Activated CD8-positive, alpha-beta memory T cell treated with anti-CD3 and anti-CD28 coated beads for 24 hours (primary cell): Measurements from ENCODE around the gene UBR7.
"Not testable (repeated sequence)": the region's sequence is repeated elsewhere in the genome, so short reads cannot be mapped to it uniquely, and the experiment has no call there.

ENCODE experiments used
- DNase-seq: peaks from one replicate; pipeline ENCODE4 v3.0.0-alpha.2; 2020

UBR7 gene

DNA sequence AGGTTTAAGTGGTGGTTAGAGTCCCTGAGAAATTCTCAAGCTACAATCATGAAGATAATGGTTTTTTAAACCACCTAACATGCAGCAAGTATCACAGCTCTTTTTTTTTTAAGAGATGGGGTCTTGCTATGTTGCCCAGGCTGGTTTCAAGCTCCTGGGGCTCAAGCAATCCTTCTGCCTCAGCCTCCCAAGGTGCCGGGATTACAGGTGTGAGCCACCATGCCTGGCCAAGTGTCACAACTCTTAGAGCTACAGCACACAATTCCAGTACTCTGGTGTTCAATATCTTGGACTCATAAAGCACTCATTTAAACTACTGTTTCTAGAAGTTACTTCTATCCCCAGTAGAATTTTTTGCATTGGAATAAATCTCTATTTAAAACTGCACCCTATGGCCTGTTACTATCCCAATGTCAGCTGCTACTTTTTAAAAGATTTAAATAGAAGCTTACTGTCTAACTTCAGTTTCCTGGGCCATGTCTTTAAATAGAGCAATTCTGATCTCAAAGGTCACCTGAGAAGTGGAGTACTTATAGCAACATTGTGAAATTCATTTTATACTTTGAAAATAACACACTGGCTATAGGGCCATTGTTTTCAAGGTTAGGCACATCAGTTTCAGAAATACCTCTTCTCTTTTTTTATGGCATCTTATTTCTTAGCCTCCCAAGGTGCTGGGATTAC is 11.6 kb upstream of the UBR7 start:
- DNase-seq, result no peak

DNA sequence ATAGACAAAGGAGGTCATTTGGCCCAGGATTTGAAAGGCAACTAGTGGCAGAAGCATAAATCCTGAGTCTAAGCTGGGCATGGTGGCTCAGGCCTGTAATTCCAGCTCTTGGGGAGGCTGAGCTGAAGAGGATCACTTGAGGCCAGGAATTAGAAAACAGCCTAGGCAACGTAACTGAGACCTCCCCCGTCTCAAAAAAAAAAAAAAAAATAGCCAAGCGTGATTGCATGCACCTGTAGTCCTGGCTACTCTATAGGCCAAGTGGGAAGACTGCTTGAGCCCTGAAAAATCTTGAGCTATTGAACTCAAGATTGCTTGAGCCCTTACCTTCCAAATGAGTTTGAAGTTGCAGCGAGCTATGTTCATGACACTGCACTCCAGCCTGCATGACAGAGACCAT is 8.0 kb upstream of the UBR7 start:
- no peak for DNase-seq

GRCh38 chr14:93200553-93200952 is 6.5 kb upstream of the UBR7 start:
- DNase-seq, result no peak

DNA sequence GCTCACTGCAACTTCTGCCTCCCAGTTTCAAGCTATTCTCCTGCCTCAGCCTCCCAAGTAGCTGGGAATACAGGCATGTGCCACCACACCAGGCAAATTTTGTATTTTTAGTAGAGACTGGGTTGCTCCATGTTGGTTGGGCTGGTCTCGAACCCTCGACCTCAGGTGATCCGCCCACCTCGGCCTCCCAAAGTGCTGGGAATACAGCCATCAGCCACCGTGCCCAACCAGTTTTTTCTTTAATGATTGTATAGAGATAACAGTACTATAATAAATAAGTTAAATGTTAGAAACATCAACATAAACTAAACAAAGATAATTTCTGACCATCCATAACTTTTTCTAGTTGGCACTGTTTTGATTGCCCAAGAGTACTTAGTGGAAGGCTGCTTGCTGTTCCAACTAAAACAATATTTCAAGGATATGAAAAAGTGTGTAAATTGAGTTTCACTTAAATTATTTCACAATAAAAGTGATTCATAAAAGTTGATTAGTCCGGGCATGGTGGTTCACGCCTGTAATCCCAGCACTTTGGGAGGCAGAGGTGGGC is 5.8 kb upstream of the UBR7 start:
- no peak for DNase-seq

DNA sequence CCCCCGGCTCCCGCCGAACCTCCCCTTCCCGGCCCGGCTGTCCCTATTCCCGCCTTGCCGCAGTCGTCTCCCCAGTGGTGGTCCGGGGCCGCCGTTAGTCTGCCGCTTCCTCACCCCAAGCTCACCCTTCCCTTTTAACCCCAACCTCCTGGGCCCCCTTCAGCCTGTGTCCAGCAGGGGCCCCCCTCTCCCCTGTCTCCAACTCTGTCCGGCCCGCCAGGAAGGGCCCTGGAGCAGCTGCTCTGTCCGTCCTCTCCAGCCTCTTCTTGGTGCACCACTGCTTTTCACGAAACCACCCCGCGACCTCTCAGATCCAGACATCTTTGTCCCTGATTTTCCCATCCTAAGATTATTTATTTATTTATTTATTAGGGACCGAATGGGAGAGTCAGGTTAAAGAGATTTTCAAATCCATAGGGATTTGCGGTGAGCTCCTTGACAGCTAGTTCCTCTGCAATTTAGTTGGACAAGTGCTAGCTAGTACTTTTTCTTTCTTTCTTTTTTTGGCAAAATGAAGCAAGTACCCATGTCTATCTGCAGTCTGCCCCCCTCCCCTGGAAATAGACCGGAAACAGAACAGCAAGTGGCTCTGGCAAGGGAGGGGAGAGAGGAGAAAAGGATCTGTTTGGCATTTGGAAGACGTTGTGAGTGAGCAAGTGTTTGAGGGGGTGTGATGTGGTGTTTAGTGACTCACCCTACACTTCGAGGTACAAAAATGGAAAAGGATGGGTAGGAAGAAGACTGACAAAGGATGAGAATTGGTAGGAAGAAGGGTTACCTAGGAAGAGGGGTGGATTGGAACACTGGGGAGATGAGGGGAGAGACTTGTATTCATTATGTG is 632 bp downstream of the UBR7 start:
- no peak for DNase-seq

GRCh38 chr14:93212432-93212831 is 5.4 kb downstream of the UBR7 start:
- no peak for DNase-seq

DNA sequence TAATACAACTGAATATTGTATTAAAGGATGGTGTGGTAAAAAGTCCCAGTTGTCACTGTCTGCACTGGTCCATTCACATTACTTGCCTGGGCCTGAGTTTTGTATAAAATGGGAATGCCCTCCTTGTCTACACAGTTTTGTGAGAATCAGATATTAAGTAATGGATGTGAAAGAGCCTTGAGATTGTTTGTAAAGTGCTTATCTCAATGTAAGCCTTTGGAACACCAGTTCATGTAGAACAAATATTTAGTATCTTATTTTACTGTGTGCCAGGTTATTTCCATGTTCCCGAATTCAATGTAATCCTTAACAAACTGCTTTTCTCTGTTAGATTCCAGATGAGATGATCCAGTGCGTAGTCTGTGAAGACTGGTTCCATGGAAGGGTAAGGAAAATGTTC is 7.5 kb downstream of the UBR7 start:
- DNase-seq, result no peak

DNA sequence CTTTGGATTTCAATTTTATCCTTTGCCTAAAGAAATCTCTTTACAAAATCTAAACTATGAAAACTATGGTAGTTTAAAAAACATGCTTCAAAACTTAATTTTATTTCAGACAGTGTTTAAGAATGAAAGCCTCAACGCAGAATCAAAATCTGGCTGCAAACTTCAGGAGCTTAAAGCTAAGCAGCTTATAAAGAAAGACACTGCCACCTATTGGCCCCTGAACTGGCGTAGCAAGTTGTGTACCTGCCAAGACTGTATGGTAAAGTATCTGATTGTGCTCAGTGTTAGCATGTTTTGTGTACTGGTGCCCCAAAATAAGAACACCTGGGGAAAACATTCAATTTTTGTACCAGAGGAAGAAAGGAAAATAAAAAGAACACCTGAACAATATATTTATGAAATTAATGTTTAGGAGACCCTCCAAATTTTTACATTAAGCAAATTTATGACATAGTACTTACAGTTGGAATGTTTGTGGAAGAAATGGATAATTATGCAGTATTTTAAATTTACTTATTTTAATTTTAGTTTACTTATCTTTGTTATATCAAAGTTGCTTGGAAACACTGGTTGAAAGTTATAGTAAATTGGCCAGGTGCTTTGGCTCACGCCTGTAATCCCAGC is 12.2 kb downstream of the UBR7 start:
- no peak for DNase-seq

- no peak for DNase-seq
These were observed 13.5 kb downstream of the UBR7 start for GRCh38 chr14:93220509-93220908.

DNA sequence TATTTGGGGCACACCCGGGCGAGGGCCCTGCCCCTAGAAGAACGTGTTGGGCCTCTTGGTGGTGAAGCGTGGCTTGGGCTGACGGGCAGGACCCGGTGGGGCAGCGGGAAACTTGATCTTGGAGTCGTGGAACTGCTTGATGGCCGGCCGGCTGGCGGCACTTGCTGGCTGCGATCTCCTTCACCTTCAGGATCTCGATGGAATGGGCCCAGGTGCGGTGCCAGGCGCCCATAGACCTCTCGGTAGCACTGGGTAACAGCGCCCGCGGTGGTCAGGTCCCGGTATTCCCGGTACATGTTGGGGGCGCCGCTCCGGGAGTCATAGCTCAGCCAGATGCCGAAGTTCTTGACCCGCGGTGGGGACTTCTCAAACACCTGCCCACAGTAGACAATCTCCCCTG is 16.5 kb downstream of the UBR7 start:
- no peak for DNase-seq

DNA sequence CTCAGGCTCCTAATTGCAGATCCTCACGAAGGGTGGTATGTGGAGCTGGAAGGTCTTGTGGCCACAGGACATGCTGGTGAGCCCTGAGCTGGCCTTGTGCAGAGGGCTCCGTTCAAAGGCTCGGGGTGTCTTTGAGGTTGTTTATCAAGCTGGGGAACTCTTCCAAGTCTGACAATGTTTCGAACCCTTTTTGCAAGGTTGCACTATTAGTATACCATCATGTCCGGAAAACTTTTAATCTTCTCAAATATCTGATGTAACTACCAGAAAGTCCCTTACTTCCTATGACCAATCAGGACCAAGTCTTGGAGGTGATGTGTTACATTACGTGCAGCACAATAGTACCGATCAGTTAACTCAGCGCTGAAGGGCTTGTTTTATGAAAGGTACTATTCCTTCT is 21.5 kb downstream of the UBR7 start:
- DNase-seq, result no peak

DNA sequence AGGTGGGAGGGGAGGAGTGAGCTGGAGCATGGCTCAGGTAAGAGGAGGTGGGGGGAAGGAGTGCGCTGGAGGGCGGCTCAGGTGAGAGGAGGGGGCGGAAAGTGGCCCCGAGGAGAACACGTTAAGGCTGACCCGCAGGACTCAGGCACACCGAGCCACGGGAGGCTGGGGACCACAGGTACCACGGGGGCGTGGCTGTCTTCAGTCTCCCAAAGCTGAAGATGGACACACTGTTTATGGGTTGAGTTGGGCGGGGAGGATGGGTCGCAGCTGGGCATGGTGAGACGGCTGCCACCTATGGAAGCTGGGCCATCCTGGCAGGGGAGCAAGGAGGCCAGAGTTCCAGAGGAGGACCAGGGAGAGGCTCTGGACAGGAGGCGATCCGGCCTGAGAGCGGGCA is 23.5 kb downstream of the UBR7 start:
- DNase-seq, result no peak

- DNase-seq, result no peak
These were observed 24.3 kb downstream of the UBR7 start for GRCh38 chr14:93231129-93231979.

- DNase-seq, result no peak
These were observed 25.1 kb downstream of the UBR7 start for GRCh38 chr14:93232159-93232558.

GRCh38 chr14:93233078-93233477 is 26.0 kb downstream of the UBR7 start:
- not testable (repeated sequence) for DNase-seq

- DNase-seq, result no peak
These were observed 27.7 kb downstream of the UBR7 start for GRCh38 chr14:93234798-93235197.

GRCh38 chr14:93239869-93240677 is 33.0 kb downstream of the UBR7 start:
- no peak for DNase-seq

- no peak for DNase-seq
These were observed 33.6 kb downstream of the UBR7 start for GRCh38 chr14:93240678-93241000.

GRCh38 chr14:93245764-93246420 is 38.8 kb downstream of the UBR7 start:
- no peak for DNase-seq

DNA sequence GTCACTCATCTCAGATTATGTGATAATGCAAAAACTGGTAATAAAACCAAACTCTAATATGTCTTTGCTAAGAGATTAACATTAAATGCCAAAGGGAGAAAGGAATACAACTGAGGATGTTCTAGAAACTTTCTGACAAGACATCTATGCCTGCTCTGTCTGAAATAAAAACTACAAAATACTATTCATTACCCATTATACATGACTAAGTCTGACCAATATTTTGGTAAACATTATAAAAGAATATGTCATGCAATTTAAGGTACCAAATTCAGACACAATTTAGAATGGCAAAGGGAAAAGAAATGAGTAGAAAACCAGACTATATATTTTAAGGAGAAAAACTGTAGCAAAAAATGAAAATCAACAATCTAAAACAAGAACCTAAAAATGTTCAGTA is 39.5 kb downstream of the UBR7 start:
- no peak for DNase-seq

DNA sequence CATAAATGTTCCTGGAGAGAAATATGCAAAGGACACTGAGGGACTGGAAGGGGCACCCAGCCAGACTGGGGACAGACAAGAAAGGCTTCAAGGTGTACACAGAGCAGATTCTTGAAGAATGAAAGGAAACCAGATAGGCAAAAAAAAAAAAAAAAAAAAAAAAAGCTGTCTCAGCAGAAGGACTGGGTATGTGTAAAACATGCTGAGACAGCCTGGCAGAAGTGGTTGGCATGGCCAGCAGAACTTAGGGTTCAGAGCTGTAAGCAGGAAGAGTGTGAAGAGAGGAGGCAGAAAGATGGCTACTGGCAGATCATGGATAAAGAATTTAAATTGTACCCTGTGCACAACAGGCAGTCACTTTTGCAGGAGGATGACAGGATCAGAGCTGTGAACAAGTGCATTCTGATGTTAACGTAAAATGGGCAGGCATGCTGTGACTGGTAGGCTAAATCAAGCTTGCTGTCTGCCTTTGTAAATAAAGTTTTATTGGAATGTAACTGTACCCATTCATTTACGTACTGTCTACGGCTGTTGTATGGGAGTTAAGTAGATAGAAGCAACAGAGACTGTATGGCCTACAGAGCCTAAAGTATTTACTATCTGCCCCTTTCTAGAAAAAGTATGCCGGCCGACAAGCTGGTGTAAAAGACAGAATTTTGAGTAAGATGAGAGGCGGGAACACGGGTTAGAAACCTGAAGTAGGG is 42.2 kb downstream of the UBR7 start:
- DNase-seq, result no peak
